HG03469 (cell line): ENCODE results near the gene ITGB2.

Experiments
- ATAC-seq: cut with Tn5 transposase; IDR thresholded peaks from one replicate; pipeline ENCODE4 v1.9.1; 2021; ENCODE audit warnings: mild to moderate bottlenecking, moderate library complexity, moderate number of reproducible peaks; ENCODE audit not compliant: unreplicated experiment

The ITGB2 gene

DNA sequence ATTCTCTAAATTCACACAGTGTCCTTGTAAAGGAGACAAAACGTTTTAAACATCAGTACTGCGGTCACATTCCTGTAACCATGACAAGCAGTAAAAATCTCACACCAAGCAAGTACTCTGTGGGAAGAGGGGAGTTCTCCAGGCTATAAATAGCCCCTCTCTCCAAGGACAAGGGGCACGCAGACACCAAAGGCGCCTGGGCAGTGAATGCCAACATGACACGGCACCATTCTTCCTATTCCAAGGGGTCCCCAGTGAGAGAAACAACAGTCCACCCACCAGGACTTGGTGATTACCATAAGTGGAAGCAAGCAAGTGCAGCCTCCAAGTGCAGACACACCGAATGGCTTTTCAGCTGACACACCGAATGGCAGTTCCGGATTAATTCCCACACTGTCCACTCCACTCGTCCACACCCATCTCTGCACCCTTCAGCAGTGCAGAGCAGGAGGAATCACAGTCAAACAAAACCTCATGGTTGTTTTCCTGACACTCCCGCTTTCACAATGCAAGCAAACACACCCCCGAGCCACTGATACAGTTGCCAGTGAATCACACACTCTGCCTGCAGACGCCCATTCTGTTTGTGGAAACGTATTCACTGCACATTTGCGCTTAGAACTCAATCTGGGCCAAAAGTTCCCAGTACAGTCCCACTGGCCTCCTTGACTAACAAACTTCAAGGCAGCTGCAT, 49.0 kb downstream of the ITGB2 start:
- ATAC-seq: no peak

DNA sequence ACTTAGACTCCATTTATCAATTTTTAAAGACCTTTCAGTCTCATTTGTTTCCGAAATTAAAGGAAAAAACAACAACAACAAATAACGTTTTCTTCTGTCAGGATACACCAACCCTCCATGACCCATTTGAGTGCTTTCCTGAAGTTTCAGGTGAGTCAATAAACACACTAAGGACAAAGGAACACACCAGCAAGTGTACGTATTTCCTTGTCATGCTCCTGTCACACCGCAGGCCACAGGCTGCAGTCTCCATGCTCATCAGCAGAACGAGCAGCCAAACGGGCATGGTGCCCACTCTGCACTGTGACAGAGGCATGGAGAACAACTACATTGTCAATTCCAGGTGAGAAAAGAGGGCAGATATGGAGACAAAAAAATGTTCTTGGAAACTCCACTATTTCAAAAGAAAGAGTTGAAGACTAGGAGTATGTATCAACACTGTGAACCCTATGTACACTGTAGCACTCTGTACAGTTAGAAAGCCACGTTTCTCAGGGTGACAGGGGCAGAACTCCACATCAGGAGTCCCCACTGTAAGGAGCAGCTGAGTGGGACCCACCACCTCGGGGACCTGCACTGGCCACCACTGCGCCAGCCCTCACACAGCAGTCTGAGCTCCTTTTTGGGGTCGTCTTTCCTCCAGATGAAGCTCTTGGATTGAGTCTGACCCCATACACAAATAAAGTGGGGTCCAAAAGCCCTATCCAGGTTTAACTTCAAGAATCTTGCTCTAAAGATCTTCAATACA, 49.8 kb downstream of the ITGB2 start:
- no peak for ATAC-seq

DNA sequence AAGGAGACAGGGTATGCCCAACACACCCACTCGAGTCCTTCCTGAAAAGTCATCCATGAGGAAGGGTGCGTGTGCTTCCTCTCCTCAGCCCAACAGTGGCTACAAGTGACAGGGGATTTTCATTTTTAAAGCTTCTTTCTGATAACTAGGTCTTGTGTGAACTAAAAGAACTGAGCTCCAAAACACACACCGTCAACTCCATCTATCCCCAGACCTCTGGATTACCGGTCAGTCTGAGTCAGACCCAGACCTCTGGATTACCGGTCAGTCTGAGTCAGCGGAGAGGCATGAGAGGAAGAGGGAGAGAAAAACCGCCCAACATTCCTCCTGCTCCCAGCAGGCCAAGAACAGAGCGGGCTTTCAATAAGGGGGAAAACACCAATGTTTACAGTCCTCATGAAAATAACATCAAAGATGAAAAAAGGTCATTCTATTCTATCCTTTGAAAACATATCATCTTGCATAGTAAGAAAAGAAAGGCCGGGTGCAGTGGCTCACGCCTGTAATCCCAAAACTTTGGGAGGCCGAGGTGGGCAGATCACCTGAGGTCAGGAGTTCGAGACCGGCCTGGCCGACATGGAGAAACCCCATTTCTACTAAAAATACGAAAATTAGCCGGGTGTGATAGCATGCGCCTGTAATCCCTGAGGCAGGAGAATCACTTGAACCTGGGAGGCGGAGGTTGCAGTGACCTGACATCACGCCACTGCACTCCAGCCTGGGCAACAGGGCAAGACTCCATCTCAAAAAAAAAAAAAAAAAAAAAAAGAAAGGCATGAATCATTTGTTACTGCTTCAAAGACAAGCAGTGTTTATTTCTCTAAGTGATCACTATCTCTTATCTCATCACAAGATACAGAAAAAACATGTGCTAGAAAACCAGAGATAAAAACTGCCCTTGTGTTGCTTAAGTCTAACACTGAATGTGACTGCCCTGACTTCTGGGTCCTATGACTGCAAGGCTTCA, 50.6 kb downstream of the ITGB2 start:
- ATAC-seq: no peak

- ATAC-seq: no peak
These were observed 52.0 kb downstream of the ITGB2 start for GRCh38 chr21:44868707-44869106.

DNA sequence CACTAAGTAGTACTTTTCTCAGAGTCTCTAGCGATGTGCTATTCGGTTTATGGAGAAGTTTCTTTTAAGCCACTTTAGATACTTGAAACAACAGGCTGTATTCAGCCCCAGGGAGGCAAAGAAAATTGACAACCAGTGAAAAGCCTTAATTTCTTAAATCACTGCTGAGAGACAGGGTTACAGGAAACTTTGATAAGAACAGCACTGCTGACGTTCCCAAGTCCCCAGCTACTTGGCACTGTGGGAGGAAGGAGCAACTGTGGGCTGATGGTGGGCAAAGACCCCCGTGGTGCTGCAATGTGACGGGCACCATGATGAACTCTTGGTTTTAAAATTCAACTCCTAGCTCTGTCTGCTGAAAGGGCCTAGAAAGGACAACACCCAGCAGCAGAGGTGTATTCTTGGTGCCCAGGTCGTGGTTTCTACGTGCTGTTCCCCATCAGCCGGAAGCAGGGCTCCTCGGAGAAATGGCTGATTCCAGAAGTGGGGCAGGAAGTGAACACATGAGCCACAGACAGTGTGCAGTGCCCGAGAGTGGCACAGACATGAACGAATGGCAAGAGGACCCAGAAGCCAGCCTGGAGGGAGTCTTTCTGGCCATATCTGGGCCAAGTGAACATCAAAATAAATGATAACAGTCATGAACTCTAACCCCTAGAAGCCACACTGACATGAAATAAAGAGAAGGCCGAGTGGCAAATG, 52.5 kb downstream of the ITGB2 start:
- no peak for ATAC-seq

- no peak for ATAC-seq
These were observed 53.2 kb downstream of the ITGB2 start for GRCh38 chr21:44867464-44867863.

DNA sequence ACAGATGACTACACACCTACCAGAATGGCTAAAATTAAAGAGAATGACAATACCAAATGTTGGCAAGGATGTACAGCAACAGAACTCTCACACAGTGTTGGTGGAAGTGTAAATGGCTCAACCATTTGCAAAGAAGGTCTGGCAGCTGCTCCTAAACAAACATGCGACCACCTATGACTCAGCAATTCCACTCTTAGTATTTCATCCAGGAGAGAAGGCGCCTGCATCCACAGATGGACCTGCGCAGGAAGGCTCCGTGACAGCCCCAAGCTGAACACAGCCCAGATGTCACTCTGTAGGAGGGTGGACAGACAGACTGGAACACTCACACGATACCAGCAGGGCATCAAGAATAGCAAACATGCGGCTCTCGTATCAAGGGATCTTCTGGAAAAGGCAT, 53.9 kb downstream of the ITGB2 start:
- no peak for ATAC-seq

DNA sequence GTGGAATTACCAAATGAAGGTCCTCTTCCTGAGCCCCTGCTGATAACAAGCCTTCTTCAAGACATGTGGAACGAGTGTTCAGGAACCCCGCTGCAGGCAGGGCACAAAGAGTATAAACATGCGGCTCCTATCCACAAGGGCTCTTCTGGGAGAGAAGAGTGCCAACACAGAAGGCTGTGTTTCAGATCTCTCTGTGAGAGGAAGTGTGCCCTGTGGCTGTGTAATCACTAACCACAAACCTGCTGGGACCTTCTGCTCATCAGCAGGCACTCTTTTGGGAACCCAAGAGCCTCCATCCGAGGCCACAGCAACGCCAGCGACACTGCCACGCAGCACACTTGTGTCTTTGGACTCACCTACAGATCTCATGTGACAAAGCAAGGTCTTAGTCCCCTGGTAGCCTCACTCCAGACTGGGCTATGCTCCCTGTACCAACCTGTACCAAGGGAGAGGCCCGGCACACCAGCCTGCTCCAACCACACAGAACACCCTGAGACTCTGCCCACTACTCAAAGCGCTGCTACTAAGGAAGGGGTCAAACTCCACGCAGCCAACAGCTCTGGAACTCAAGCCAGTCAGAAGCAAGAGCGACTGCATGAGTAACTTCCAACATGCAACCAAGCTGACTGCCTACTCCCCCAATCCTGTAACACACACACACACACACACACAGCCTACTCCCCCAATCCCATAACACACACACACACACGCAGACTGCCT, 55.0 kb downstream of the ITGB2 start:
- ATAC-seq: peak; percentile 51

DNA sequence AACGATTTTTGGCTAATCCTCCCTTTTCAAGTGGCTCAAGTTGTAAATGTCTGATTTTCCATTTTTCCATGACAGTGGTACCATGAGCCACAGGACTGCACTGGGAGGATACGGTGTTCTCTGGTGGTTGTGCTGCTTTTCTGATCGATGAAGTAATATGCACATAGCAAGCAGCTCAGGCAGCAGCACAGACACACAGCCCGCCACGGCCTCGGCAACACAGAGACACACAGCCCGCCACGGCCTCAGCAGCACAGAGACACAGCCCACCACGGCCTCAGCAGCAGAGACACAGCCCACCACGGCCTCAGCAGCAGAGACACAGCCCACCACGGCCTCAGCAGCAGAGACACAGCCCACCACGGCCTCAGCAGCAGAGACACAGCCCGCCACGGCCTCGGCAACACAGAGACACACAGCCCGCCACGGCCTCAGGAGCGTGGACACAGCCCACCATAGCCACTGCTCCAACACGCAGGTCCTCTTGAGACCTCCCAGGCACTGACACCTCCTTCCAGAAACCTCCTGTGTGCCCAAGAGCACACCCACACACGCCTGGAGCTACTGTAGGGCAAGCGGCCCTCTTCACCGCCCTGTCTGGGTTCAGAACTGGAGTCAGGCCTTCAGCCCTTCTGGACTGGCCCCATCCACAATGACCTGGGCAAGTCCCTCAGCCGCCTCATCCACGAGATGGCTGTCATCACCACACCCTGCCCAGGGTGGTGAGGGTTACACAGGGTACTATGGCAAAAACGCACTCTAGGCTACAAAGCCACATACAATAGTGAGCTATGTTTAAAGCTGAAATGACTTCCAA, 57.6 kb downstream of the ITGB2 start:
- no peak for ATAC-seq

- no peak for ATAC-seq
These were observed 61.9 kb downstream of the ITGB2 start for GRCh38 chr21:44858791-44859190.

GRCh38 chr21:44858291-44858690, 62.4 kb downstream of the ITGB2 start:
- ATAC-seq: no peak

- ATAC-seq: no peak
These were observed 63.4 kb downstream of the ITGB2 start for GRCh38 chr21:44857127-44857892.

GRCh38 chr21:44856131-44856530, 64.6 kb downstream of the ITGB2 start:
- ATAC-seq: no peak

- ATAC-seq: no peak
These were observed 65.1 kb downstream of the ITGB2 start for GRCh38 chr21:44855572-44855971.

GRCh38 chr21:44854664-44855446, 65.8 kb downstream of the ITGB2 start:
- no peak for ATAC-seq

- no peak for ATAC-seq
These were observed 66.4 kb downstream of the ITGB2 start for GRCh38 chr21:44854391-44854663.

DNA sequence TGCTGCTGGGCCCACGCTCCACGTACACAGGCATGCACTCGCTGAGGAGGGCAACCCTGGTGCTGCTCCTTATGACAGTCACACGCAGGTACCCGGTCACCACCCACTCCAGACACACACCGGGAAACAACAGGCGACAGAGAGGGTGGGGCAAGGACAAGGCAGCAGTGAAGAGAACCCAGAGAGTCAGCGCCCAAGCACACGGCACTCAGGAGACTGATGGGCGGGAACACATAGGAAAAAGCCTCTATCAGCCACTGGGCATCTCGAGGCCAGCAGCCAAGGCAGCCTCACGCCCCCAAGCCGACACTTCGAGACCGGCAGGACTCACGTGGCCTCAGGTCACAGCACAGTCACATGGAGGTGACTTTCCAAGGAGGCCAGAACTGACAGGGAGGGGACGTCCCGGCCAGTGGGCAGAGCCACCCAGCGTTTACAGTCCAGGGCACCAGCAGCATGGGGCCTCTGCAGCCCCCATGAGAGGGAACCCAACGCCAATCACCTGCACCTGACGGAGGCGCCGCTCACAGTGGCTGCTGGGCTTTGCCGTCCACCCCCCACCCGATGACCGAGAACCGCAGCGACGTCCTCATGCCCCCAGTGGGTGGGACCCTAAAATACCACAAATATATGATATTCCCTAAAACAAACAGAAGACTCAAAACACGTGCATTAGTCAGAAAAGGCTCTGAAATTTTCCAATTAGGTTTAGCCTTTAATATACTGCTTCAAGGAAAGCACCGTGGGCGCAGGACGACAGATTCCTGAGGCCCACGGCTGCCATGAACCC, 66.9 kb downstream of the ITGB2 start:
- no peak for ATAC-seq
